Mesendoderm (in vitro differentiated cells): Measurements from ENCODE around the gene LINGO4.
A peak's percentile ranks its signal among the peaks of the same experiment; 100 is the strongest.
"Not testable (repeated sequence)": the region's sequence is repeated elsewhere in the genome, so short reads cannot be mapped to it uniquely, and the experiment has no call there.

ENCODE experiments used
- DNase-seq: peaks from one replicate; pipeline ENCODE4 v3.0.0; 2013
- H2AK5ac ChIP-seq: 2 replicates; pipeline ENCODE4 v1.6.1; 2013; ENCODE audit warnings: low read length, inconsistent platforms
- H2BK120ac ChIP-seq: 2 replicates; pipeline ENCODE4 v1.6.1; 2013; ENCODE audit warnings: low read depth, mild to moderate bottlenecking, low read length, moderate library complexity, mixed read lengths
- H2BK15ac ChIP-seq: replicated peaks from 2 replicates; pipeline ENCODE4 v1.6.1; 2013; ENCODE audit warnings: low read depth, mild to moderate bottlenecking, moderate library complexity
- H2BK5ac ChIP-seq: 2 replicates; pipeline ENCODE4 v1.6.1; 2013; ENCODE audit warnings: low read length, inconsistent platforms
- H3K18ac ChIP-seq: 2 replicates; pipeline ENCODE4 v1.6.1; 2013; ENCODE audit warnings: mild to moderate bottlenecking, low read length, mixed read lengths
- H3K23ac ChIP-seq: one replicate; pipeline ENCODE4 v1.6.1; 2013; ENCODE audit warnings: low read length
- H3K27ac ChIP-seq: 2 replicates; pipeline ENCODE4 v1.5.1; 2013; ENCODE audit warnings: low read depth, mild to moderate bottlenecking, inconsistent platforms, low read length, moderate library complexity
- H3K27me3 ChIP-seq: 2 replicates; pipeline ENCODE4 v1.6.1; 2013; ENCODE audit warnings: low read length, control low read depth, mild to moderate bottlenecking, inconsistent platforms; ENCODE audit not compliant: insufficient read depth, poor library complexity
- H3K36me3 ChIP-seq: 2 replicates; pipeline ENCODE4 v1.6.1; 2013; ENCODE audit warnings: low read length, inconsistent platforms; ENCODE audit not compliant: control insufficient read depth, insufficient read depth
- H3K4ac ChIP-seq: one replicate; pipeline ENCODE4 v1.6.1; 2013; ENCODE audit warnings: low read depth, mild to moderate bottlenecking, low read length, moderate library complexity
- H3K4me1 ChIP-seq: 2 replicates; pipeline ENCODE4 v1.6.1; 2013; ENCODE audit warnings: low read depth, low read length, inconsistent platforms; ENCODE audit not compliant: control insufficient read depth
- H3K4me2 ChIP-seq: 2 replicates; pipeline ENCODE4 v1.6.1; 2013; ENCODE audit warnings: low read length
- H3K4me3 ChIP-seq: 2 replicates; pipeline ENCODE4 v1.5.1; 2013; ENCODE audit warnings: mild to moderate bottlenecking, low read length
- H3K56ac ChIP-seq: one replicate; pipeline ENCODE4 v1.6.1; 2013; ENCODE audit warnings: low read length
- H3K79me1 ChIP-seq: 2 replicates; pipeline ENCODE4 v1.6.1; 2013; ENCODE audit warnings: low read length, inconsistent platforms
- H3K79me2 ChIP-seq: 2 replicates; pipeline ENCODE4 v1.6.1; 2013; ENCODE audit warnings: mild to moderate bottlenecking, low read length; ENCODE audit not compliant: control insufficient read depth, insufficient read depth
- H3K9ac ChIP-seq: 2 replicates; pipeline ENCODE4 v1.6.1; 2013; ENCODE audit warnings: low read length, inconsistent platforms
- H4K5ac ChIP-seq: one replicate; pipeline ENCODE4 v1.6.1; 2013; ENCODE audit warnings: low read length
- H4K8ac ChIP-seq: one replicate; pipeline ENCODE4 v1.6.1; 2013; ENCODE audit warnings: low read depth, mild to moderate bottlenecking, control low read depth, low read length, moderate library complexity
- WGBS: extraction: QIAGEN DNeasy Blood & Tissue Kit; methylation state at CpG from one replicate; pipeline ENCODE4 v1.1.7; 2013; ENCODE audit warnings: low lambda C conversion rate, missing lambda C conversion rate; ENCODE audit not compliant: insufficient coverage; ENCODE audit errors: extremely low coverage; 5-methylcytosine and 5-hydroxymethylcytosine counted together

Gene LINGO4

GRCh38 chr1:151768351-151769066, 36.7 kb downstream of the LINGO4 start:
- H3K36me3 ChIP-seq, H3K56ac ChIP-seq, H4K5ac ChIP-seq, H2BK120ac ChIP-seq, H2BK15ac ChIP-seq, H3K79me2 ChIP-seq, H3K27me3 ChIP-seq, H3K27ac ChIP-seq, H3K18ac ChIP-seq, H3K9ac ChIP-seq, H2BK5ac ChIP-seq, H3K4me1 ChIP-seq, H2AK5ac ChIP-seq, H3K79me1 ChIP-seq, DNase-seq, H4K8ac ChIP-seq, H3K4ac ChIP-seq, H3K23ac ChIP-seq, H3K4me2 ChIP-seq, H3K4me3 ChIP-seq: not testable (repeated sequence)
- no CpG with 5 or more reads among the region's 7 CpGs for WGBS

GRCh38 chr1:151763990-151764389, 41.2 kb downstream of the LINGO4 start:
- H2BK120ac ChIP-seq, result no peak overlapping the region
- peak overlapping the region; percentile 88 for H4K8ac ChIP-seq
- H3K4me3 ChIP-seq, result no peak overlapping the region
- no peak for DNase-seq
- no peak overlapping the region for H2BK15ac ChIP-seq
- peaks cover 4% of the 10 kb centered on the region for H3K79me1 ChIP-seq
- no peak overlapping the region for H3K4ac ChIP-seq
- no peak overlapping the region for H3K18ac ChIP-seq
- H3K4me2 ChIP-seq, result peak overlapping the region; percentile 75
- H2AK5ac ChIP-seq, result no peak overlapping the region
- H3K27me3 ChIP-seq, result no peaks in the 10 kb centered on the region
- no peaks in the 10 kb centered on the region for H3K79me2 ChIP-seq
- peaks cover 2% of the 10 kb centered on the region for H3K4me1 ChIP-seq
- H3K9ac ChIP-seq, result peak overlapping the region; percentile 93
- H4K5ac ChIP-seq, result peak overlapping the region; percentile 100
- WGBS, result 100% methylated on average over 2 of the region's 10 CpGs
- H3K27ac ChIP-seq, result no peak overlapping the region
- H3K56ac ChIP-seq, result peak overlapping the region; percentile 92
- peaks cover 8% of the 10 kb centered on the region for H3K36me3 ChIP-seq
- no peak overlapping the region for H2BK5ac ChIP-seq
- no peak overlapping the region for H3K23ac ChIP-seq

- WGBS, result no CpG with 5 or more reads among the region's 68 CpGs
- H3K27ac ChIP-seq, result peak within 1 kb of the TSS; percentile 42
- H2AK5ac ChIP-seq, result no peak within 1 kb of the TSS
- H3K27me3 ChIP-seq, result no peaks in the 10 kb centered on the region
- H4K5ac ChIP-seq, result peak within 1 kb of the TSS; percentile 100
- peak within 1 kb of the TSS; percentile 97 for H3K56ac ChIP-seq
- peak; percentile 88 for DNase-seq
- no peak within 1 kb of the TSS for H2BK120ac ChIP-seq
- H3K18ac ChIP-seq, result peak within 1 kb of the TSS; percentile 92
- peaks cover 4% of the 10 kb centered on the region for H3K79me1 ChIP-seq
- H2BK15ac ChIP-seq, result no peak within 1 kb of the TSS
- H3K9ac ChIP-seq, result peak within 1 kb of the TSS; percentile 93
- H3K4me2 ChIP-seq, result peak within 1 kb of the TSS; percentile 84
- peak within 1 kb of the TSS; percentile 65 for H2BK5ac ChIP-seq
- peak within 1 kb of the TSS; percentile 89 for H3K4ac ChIP-seq
- peaks cover 2% of the 10 kb centered on the region for H3K4me1 ChIP-seq
- peak within 1 kb of the TSS; percentile 88 for H4K8ac ChIP-seq
- no peaks in the 10 kb centered on the region for H3K79me2 ChIP-seq
- peak within 1 kb of the TSS; percentile 97 for H3K4me3 ChIP-seq
- no peak within 1 kb of the TSS for H3K23ac ChIP-seq
- H3K36me3 ChIP-seq, result peaks cover 8% of the 10 kb centered on the region
Observed at GRCh38 chr1:151762941-151763921, 42.0 kb downstream of the LINGO4 start, which contains the start of gene MRPL9. Gene MRPL9 (minus strand): TSS chr1:151763496. CDS start chr1:151763479, 17 bp downstream.

DNA sequence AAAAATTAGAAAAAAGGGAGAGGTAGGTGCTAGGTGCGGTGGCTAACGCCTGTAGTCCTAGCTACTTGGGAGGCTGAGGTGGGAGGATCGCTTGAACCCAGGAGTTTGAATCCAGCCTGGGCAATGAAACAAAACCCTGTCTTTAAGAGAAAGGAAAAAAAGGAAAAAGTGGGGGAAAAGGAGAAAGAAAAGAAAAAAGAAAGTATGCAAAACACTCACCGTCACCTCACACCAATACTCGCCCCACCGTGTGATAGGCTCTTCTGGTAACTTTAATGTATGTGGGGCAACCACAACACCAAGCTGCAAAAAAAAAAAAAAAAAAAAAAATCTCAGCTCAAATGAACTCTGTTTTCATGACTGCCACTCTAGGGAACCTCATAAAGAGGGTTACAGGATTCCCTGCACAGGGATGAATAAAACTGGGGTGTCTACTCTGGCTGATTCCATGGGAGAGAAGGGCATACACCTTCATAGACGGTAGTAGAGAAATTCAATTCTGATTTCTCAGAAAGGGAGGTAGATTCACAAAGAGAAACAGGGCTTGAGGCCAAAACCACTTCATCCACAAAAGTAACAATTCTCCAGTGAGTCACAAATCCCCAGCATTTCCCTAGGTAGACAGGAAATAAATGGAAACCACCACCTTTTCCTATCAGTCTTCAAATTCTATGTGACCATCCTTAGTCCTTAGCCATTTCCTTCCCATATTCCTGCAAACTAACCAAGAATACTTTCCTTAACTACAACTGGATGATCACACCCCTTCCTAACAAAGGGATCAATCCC, 44.4 kb downstream of the LINGO4 start:
- H4K5ac ChIP-seq, result no peak overlapping the region
- no peaks in the 10 kb centered on the region for H3K27me3 ChIP-seq
- no peak overlapping the region for H2AK5ac ChIP-seq
- no CpG with 5 or more reads among the region's 7 CpGs for WGBS
- H4K8ac ChIP-seq, result no peak overlapping the region
- H3K79me2 ChIP-seq, result no peaks in the 10 kb centered on the region
- peaks cover 11% of the 10 kb centered on the region for H3K36me3 ChIP-seq
- H3K27ac ChIP-seq, result no peak overlapping the region
- no peak overlapping the region for H2BK15ac ChIP-seq
- H3K4me2 ChIP-seq, result no peak overlapping the region
- no peak overlapping the region for H3K4ac ChIP-seq
- no peak overlapping the region for H3K18ac ChIP-seq
- no peak overlapping the region for H3K4me3 ChIP-seq
- peaks cover 4% of the 10 kb centered on the region for H3K79me1 ChIP-seq
- H3K9ac ChIP-seq, result no peak overlapping the region
- no peak for DNase-seq
- peaks cover 2% of the 10 kb centered on the region for H3K4me1 ChIP-seq
- no peak overlapping the region for H3K23ac ChIP-seq
- H2BK120ac ChIP-seq, result no peak overlapping the region
- no peak overlapping the region for H3K56ac ChIP-seq
- H2BK5ac ChIP-seq, result no peak overlapping the region

DNA sequence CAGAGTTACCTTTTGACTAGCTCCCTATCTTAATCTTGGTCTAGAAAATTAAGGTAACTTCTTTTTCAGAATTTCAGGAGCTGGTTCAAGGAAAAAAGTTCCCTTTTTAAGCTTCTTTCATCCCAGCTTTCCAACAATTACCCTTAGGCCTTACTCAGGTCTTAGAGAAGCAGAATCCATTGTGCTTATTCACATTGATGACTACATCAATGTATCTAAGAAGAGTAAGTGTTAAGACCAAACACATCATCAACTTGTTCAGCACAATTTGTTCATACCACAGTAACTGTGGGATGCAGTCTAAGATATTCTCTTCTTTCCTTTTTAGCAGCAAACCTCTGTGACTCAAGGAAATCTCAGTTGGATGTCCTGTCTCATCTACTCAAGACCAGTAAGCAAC, 46.0 kb downstream of the LINGO4 start:
- H3K36me3 ChIP-seq, result peaks cover 11% of the 10 kb centered on the region
- H3K4me1 ChIP-seq, result peaks cover 2% of the 10 kb centered on the region
- H2BK15ac ChIP-seq, result no peak overlapping the region
- no peak overlapping the region for H4K5ac ChIP-seq
- H3K23ac ChIP-seq, result no peak overlapping the region
- no peak overlapping the region for H3K4ac ChIP-seq
- no peaks in the 10 kb centered on the region for H3K79me2 ChIP-seq
- H3K56ac ChIP-seq, result no peak overlapping the region
- no peak overlapping the region for H3K9ac ChIP-seq
- no peak overlapping the region for H4K8ac ChIP-seq
- H2BK120ac ChIP-seq, result no peak overlapping the region
- H2BK5ac ChIP-seq, result no peak overlapping the region
- H3K18ac ChIP-seq, result no peak overlapping the region
- no peak overlapping the region for H3K4me3 ChIP-seq
- H2AK5ac ChIP-seq, result no peak overlapping the region
- H3K4me2 ChIP-seq, result no peak overlapping the region
- no peak overlapping the region for H3K27ac ChIP-seq
- H3K27me3 ChIP-seq, result no peaks in the 10 kb centered on the region
- DNase-seq, result no peak
- peaks cover 4% of the 10 kb centered on the region for H3K79me1 ChIP-seq
